Fibroblast of skin of abdomen (primary cell): Measurements from ENCODE around the gene KIF27. TPM values are rescaled to one million over a fixed set of nuclear protein-coding genes. Genes with fewer than 3 reads are reported as not detected.
A peak's percentile ranks its signal among the peaks of the same experiment; 100 is the strongest.
"Not testable (repeated sequence)": the region's sequence is repeated elsewhere in the genome, so short reads cannot be mapped to it uniquely, and the experiment has no call there.

Source experiments
- DNase-seq: peaks from one replicate; pipeline ENCODE4 v3.0.0-alpha.2; 2013
- polyA plus RNA-seq, 2 experiments: library from polyadenylated mRNA; unstranded; fragments of 120-200 nt; gene quantifications; one replicate each; pipeline ENCODE4 v1.2.1, GENCODE V29; 2013; ENCODE audit not compliant: insufficient read length in 2 of 2

The KIF27 gene, protein sequence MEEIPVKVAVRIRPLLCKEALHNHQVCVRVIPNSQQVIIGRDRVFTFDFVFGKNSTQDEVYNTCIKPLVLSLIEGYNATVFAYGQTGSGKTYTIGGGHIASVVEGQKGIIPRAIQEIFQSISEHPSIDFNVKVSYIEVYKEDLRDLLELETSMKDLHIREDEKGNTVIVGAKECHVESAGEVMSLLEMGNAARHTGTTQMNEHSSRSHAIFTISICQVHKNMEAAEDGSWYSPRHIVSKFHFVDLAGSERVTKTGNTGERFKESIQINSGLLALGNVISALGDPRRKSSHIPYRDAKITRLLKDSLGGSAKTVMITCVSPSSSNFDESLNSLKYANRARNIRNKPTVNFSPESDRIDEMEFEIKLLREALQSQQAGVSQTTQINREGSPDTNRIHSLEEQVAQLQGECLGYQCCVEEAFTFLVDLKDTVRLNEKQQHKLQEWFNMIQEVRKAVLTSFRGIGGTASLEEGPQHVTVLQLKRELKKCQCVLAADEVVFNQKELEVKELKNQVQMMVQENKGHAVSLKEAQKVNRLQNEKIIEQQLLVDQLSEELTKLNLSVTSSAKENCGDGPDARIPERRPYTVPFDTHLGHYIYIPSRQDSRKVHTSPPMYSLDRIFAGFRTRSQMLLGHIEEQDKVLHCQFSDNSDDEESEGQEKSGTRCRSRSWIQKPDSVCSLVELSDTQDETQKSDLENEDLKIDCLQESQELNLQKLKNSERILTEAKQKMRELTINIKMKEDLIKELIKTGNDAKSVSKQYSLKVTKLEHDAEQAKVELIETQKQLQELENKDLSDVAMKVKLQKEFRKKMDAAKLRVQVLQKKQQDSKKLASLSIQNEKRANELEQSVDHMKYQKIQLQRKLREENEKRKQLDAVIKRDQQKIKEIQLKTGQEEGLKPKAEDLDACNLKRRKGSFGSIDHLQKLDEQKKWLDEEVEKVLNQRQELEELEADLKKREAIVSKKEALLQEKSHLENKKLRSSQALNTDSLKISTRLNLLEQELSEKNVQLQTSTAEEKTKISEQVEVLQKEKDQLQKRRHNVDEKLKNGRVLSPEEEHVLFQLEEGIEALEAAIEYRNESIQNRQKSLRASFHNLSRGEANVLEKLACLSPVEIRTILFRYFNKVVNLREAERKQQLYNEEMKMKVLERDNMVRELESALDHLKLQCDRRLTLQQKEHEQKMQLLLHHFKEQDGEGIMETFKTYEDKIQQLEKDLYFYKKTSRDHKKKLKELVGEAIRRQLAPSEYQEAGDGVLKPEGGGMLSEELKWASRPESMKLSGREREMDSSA (N-terminal part only)
- 2.4 TPM for polyA plus RNA-seq (2013, experiment 1 of 2; ENCODE audit: insufficient read length)
- 2.0 TPM for polyA plus RNA-seq (2013, experiment 2 of 2; ENCODE audit: insufficient read length)

DNA sequence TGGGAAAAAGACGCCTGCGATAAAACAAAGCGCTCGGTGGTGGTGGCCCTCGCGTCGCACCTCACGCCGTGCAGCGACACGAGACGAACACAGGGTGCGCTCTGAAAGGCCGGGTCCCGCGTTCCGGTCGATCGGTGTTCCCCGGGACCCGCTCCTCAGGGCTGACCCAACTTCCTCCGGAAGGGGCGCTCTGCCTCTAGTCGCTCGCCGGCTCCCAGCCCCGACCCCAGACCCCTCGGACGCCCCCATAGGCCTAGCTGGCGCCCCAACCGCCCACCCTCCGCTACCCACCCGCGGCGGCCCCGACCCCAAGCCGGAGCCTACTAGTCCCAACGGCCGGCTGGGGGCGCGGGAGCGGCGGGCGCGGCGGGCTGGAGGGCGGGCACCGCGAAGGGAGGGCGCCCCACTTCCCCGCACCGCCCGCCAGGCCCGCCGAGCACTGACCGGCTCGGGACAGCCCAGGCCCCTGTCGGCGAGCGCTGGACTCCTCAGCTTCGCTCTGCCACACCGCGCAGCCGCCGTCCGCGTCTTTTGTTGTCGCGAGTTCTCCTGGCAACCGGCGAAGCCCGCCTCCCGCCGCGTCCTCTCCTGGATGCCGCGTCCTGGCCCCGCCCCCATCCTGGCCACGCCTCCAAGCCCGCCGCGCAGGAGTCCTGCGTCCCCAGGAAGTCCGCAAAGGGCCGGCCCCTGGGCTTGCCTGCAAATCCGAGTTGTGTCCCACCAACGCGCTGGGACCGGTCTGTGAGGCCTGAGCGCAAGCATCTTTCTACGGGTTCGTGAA, at the start of gene KIF27:
KIF27 (minus strand) TSS at position 506 of the 781 bp plus-strand sequence. CDS start 5,841 bp downstream, outside the sequence.
- peak; percentile 97 for DNase-seq

DNA sequence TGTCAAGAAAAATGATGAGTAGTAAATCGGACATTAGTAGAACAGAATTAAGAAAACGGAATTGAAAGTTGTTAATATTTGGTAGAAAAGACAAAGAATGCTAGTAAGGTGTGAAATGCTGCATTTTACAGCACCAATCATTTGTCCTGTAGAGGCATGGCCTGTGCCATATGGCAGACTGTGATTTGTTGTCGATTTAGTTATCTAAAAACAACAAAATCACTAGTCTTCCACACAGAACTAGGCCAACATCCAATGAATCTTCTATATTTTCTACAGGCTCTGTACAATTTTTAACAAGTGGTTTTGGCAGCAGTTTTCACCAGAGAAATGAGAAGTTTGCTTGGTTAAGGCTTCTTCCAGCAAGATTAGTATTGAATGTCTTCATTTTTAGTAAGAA, 48.4 kb upstream of the KIF27 start:
- no peak for DNase-seq

DNA sequence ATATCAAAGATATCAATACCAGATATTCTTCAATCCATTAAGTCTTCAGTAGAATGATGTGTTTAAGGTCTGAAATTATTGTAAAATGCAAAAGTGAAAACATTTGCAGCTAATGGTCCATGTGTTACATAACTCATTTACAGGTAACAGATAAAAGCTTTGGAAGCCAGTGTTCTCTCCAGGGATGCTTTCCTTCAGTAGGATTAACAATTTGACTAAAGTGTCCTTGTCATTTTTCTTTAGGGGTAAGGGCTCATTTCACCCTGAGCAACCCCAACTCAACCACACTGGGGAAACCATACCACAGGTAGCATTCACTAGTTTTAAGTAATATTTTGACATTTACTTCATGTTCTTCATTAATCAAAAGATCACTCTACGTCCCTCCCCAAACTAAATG, 45.8 kb upstream of the KIF27 start:
- no peak for DNase-seq

DNA sequence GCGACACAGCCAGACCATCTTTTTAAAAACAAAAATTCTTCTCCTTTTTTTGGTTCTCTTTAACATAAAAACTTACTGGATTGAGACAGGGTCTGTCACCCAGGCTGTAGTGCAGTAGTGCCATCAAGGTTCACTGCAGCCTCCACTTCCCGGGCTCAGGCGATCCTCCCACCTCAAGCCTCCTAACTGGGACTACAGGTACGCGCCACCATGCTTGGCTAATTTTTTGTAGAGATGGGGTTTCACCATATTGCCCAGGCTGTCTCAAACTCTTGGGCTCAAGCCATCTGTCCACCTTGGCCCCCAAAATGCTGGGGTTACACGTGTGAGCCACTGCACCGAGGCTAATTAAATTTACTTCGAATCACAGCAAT, 45.0 kb upstream of the KIF27 start:
- no peak for DNase-seq

DNA sequence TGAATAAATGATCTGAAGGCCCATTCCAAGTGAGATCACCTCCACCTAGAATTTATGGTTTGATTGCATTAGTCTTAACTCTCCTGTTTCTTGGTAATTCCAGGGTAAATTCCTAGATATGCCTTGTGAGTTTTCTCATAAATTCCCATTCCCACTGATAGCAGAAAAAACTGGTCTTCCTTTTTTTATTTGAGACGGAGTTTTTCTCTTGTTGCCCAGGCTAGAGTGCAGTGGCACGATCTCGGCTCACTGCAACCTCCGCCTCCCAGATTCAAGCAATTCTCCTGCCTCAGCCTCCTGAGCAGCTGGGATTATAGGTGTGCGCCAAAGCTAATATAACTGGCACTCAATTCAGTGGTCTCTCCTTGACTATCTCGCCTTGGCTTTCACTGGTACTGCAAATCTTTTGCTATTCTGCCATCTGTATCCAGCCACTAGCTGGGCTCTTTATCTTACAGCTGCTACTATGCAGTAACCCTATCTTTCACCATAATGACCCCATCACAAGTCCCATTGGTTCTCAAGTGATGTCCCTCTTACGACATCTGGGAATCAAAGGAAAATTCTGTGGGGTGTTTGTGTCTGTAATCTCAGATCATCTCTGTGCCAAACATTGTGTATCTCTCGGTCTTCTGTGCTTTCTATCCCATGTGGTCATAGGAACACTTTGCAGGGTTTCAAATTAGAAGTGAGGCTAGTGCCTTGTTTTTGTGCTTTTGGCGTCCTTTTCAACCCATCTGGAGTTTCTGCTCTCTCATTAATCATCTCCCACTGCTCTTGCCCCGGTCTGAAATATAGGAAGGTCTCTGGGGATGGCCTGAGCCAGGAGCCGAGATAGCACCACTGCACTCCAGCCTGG, 44.3 kb upstream of the KIF27 start:
- peak; percentile 22 for DNase-seq

DNA sequence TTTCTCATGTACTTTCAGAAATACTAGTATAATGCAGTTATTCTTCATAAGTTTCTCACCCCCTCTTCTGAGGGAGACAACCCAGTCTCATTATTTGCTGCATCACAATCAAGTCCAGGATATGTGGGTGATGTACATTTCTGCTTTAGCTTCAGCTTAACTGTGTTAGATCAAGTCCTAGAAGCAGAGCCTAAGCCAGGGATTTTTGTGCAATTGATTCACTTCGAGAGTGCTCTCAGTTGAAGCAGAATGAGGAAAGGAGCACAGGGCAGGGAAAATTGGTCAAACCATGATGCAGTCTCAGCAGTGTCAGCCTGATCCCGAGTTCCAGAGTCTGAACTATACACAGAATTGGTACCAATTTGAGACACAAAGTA, 43.7 kb upstream of the KIF27 start:
- DNase-seq, result peak; percentile 29

DNA sequence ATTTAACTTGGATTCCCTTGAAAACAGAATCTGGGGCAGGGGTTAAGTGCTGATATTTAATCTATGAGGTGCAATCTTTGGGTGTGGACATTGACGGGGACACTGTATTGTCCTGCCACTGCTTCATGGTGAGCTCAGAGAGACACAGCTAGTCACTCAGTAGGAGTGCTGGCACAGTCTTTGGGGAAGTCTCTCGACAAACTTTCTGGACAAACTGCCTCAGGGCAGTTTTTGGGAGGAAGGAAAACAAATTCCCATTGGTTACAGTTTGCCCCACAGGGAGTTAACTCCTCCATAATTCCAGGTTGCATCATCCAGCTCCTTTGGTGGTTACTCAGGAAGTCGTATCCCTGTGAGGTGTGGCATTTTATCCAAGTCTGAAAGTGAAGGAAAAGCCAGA, 40.9 kb upstream of the KIF27 start:
- peak; percentile 53 for DNase-seq

DNA sequence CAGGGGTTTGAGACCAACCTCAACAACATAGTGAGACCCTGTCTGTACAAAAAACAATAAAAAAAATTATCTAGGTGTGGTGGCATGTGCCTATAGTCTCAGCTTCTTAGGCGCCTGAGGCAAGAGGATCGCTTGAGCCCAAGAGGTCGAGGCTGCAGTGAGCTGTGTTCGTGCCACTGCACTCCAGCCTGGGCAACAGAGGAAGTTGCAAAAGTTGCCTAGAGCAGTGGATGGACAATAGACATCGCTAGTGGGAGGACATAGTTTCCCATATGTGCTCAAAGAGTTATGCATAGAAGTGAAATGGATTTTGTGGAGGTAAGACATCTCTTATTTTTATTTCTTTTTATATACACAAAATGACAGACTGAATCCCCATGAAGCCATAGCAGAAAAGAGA, 39.8 kb upstream of the KIF27 start:
- no peak for DNase-seq

DNA sequence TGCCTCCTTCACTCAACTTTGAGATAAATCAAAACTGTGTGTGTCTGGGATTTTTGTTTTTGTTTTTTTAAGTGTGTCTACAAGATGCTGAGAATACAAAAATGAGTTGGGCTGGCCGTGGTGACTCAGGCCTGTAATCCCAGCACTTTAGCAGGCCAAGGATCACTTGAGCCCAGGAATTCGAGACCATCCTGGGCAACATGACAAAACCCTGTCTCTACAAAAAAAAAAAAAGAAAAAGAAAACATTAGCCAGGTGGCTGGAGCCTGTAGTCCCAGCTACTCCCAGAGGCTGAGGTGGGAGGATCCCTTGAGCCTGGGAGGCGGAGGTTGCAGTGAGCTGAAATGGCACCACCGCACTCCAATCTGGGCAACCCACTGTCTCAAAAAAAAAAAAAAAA, 37.8 kb upstream of the KIF27 start:
- peak; percentile 75 for DNase-seq

DNA sequence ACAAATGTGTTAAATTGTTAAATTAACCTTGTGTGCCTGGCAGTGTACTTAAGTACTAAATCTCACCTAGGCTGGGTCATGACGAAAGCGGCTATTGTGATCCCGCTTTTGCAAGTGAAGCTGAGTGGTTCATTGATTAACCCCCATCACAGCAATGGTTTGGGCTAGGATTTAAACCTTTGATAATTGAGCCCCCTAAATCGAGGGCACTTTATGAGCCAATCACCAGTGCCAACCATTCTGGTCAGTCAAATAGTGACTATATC, 35.9 kb upstream of the KIF27 start:
- DNase-seq, result no peak

DNA sequence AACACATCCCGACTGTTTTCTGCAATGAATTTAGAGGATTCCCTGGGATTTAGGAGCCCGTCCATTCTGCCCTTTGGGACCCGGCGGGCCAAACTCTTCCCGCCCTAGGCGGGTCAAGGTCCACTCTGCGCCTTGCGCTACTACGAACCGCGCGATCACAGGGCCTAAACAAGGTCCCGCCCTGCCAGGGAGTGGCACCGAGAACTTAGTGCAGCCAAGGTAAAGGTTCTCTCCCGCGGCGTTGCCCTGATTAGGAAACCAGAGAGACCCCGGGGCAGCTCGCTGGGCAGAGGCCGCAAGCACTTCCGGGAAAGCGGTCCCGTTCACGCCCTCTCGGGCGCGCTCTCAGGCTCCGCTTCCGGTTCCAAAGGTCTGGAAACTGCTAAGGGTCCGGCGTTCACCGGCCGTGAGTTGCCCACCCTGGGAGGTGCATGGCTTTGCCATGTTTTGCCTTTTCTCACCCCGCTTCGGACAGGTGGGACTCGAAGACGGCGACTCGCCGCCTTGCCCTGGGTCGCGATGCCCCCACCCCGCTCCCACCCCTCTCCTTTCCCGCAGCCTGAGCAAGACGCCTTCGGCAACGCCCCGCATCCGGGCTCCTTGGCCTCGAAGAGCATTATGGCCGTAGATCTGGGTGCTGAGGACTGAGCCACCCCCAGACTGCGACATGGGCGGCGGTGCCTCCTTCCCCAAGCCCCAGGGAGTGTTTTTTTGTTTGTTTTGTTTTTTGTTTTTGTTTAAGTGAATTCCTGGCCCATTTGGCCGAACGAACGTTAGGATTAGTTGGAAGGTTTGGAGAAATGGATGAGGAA, 35.4 kb upstream of the KIF27 start:
- peak; percentile 67 for DNase-seq

DNA sequence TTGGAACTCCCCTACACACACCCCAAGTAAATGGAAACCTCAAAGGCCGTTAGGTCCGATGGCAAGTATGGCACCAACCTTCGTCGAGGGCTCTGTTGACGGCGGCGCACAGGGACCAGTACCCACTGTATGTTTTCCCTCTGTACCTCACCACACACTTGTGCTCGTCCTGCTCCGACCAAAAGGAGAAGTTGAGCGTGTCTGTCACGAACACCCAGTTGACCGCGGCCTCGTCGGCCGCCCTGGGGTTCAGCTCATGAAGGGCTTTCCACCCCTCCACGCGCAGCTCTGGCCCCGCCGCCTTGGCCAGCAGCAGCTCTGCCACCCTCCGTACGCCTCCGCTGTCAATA, 34.8 kb upstream of the KIF27 start:
- DNase-seq, result peak; percentile 20

DNA sequence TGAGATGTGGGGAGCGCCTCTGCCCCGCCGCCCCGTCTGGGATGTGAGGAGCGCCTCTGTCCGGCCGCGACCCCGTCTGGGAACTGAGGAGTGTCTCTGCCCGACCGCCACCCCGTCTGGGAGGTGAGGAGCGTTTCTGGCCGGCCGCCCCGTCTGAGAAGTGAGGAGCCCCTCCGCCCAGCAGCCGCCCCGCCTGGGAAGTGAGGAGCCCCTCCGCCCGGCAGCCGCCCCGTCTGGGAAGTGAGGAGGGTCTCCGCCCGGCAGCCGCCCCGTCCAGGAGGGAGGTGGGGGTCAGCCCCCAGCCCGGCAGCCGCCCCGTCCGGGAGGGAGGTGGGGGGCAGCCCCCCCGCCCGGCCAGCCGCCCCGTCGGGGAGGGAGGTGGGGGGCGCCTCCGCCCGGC, 26.9 kb upstream of the KIF27 start:
- DNase-seq, result not testable (repeated sequence)

DNA sequence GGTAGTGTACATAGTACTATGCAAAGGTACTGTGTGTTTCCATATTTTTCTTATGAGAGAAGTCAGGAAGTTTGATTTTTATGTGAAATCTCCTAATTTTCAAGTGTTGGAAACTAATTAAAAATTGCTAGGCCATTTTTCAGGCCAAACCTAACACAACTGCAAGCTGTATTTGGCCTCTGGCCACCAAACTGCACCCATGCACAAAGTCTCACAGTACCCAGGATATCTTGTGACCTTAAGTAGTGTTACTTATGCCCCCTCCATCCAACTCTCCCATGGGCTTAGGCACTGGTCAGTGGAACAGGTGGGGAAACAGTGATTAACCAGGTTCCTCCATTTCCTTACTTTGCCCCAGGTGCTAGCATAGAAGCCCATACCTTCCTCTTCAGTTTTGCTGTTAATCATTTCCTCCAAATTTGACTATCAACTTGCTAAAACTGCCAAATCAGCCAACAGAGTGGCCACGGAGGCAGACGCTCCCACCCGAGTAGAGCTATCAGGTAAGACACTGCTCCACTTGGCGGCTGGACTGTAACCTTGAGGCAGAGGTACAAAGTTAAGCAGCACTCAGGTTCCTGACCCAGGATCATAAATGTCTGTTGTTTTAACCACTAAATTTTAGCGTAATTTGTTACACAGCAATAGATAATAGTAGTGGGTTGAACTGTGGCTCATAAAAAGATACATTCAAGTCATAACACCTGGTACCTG, 19.5 kb upstream of the KIF27 start:
- no peak for DNase-seq

DNA sequence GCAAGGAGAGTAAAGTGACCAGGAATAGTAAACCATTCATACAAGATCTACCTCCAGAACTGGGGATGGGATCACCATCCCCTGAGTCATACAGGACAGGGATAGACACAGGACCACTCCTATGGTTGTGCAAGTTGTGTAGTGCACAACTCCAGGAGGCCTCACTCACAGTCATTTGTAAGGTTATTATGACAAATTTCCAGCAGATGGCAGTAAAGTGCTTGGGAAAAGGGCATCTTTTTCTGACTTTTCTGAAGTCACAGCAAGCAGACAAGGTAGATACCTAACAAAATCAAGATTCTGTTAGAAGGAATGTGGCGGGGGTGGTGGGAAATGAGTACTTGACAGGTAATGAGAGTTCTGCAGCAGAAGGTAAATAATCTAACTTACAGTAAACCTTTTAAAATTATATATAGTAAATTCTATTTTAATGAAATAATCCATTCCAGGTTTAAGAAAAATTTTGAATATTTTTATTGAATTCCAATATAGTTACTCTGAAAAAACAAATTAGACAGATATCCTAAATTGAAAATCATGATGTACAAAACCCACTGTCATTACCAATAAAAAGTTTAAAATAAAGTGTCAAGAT, 16.7 kb upstream of the KIF27 start:
- peak; percentile 59 for DNase-seq

DNA sequence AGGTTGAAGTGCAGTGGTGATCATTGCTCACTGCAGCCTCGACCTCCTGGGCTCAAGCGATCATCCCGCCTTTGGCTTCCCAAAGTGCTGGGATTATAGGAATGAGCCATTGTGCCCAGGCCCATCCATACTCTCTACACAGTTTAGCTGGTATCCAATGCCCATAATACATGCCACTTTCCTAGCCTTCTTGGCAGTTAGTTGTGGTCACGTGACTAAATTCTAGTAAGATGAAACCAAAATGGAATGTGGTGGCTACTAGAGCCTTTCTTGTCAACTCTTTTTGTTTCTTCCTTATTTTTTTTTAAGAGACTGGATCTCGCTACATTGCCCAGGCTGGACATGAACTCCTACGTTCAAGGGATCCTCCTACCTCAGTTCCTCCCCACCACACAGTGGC, 15.3 kb upstream of the KIF27 start:
- no peak for DNase-seq

DNA sequence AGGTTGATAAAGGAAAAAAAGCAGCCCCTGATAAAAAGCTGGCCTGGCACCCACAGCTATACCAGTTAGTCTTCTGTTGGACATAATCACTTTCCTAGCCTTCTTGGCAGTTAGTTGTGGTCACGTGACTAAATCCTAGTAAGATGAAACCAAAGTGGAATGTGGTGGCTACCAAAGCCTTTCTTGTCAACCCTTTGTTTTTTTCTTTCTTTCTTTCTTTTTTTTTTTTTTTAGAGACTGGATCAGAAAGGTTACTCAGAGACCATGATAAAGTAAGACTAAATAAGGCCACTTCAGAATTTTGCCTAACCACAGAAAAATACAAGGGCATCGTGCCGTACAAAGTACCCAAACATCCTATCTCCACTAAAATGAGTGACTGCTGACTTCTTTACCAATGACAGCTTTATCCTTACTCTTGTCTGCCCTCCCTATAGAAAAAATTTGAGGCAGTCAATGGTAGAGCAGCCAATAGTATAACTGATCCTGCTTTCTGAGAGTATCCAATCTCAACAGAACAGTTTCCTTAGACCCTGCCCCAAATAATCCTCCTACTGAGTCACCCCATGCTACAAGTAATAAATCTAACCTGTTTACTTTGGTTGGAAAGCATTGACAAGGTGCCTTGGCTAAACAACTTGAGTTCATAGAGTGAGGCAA, 14.2 kb upstream of the KIF27 start:
- DNase-seq, result peak; percentile 80

DNA sequence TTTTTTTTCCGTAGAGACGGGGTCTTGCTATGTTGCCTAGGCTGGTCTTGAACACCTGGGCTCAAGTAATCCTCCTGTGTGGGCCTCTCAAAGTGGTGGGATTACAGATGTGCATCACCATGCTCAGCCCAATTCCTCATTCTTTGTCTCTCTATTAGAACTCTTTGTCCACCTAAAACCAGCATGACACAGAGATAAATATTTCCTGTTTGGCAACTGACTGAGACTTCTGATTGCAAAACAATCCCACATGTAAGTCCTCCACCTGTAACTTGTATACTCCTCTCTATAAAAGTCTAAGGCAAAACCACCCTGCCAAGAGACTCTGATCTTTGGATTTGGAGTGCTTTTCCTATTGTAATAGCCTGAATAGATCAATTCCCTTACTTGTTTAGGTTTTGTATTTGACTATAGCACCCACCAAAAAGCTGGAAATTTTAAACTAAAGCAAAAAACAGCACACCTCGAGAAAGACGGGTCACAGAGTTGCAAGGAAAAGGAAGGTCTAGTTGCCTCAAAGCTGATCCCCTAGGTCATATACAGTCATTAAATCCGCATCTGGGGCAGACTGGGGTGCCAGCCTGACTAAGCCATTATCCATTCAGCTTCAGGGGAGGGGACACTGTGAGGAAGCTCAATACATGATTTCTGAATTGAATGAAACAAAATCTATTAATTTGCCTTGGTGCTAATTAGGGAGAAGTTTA, 13.5 kb upstream of the KIF27 start:
- DNase-seq, result peak; percentile 68
